HG03066 (cell line): Measurements from ENCODE around the gene OR52E8.
A peak's percentile ranks its signal among the peaks of the same experiment; 100 is the strongest.

ENCODE experiments used
- ATAC-seq: cut with Tn5 transposase; IDR thresholded peaks from one replicate; pipeline ENCODE4 v1.9.1; 2021; ENCODE audit warnings: low read depth; ENCODE audit not compliant: unreplicated experiment

OR52E8 gene

GRCh38 chr11:5808500-5809121 lies 48.9 kb downstream of the OR52E8 start, which contains the start of gene OR52N2:
Gene OR52N2 (plus strand): TSS chr11:5808924. CDS start chr11:5820336, 11,412 bp downstream.
- ATAC-seq: peak; percentile 96

DNA sequence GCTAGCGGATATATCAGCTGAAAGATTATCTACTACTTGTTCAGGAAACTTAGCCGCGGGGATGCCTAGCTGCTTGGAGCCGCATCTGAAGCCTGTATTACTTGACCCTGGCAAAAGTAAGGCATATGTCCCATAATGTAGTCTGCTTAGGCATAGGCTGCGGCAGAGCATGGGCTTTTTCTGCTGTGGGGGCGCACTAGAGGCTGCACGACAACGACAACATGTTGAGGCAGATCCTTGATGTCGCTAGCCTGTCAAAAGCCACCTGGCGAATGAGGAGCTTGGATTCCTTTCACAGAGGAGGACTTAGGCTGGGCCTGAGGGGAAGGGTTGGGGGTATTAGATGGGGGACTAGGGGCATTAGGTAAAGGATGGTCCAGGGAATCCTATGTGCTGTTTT lies 49.9 kb downstream of the OR52E8 start:
- no peak for ATAC-seq
